Fibroblast of the aortic adventitia (primary cell): ENCODE measurements around the gene TRAF3. TPM values are rescaled to one million over a fixed set of nuclear protein-coding genes. Genes with fewer than 3 reads are reported as not detected.

Experiments
- DNase-seq: peaks from one replicate; pipeline ENCODE4 v3.0.0-alpha.2; 2010; ENCODE audit warnings: low read depth
- H3K4me3 ChIP-seq: 2 replicates; pipeline ENCODE4 v1.5.1; 2011; ENCODE audit warnings: low read depth, mild to moderate bottlenecking, control low read depth, low read length, moderate library complexity
- CTCF ChIP-seq: IDR thresholded peaks from 2 replicates; pipeline ENCODE4 v1.5.1; 2011; ENCODE audit warnings: mild to moderate bottlenecking, low read length, control low read depth, inconsistent platforms; ENCODE audit not compliant: insufficient read depth
- total RNA-seq: library from RNA; depleted of rRNA; stranded (reverse); fragments of >200 nt; gene quantifications from 2 replicates; pipeline ENCODE4 v1.2.3, GENCODE V29; 2012; ENCODE audit warnings: low replicate concordance

TRAF3 gene
- total RNA-seq, 1 donor, result 19.3 TPM

- no peak for TF ChIP-seq CTCF
- DNase-seq, result no peak
- H3K4me3 ChIP-seq, result no peak overlapping the region
Measured at GRCh38 chr14:102796661-102797190, 19.5 kb downstream of the TRAF3 start.

GRCh38 chr14:102798926-102799325 is 21.7 kb downstream of the TRAF3 start:
- no peak for TF ChIP-seq CTCF
- no peak overlapping the region for H3K4me3 ChIP-seq
- DNase-seq, result no peak

- DNase-seq, result peak; percentile 90
- no peak for TF ChIP-seq CTCF
- no peak overlapping the region for H3K4me3 ChIP-seq
Measured at GRCh38 chr14:102799684-102800562, 22.7 kb downstream of the TRAF3 start.

GRCh38 chr14:102802834-102803523 is 25.7 kb downstream of the TRAF3 start:
- DNase-seq, result no peak
- H3K4me3 ChIP-seq, result no peak overlapping the region
- TF ChIP-seq CTCF, result no peak

GRCh38 chr14:102804858-102805257 is 27.6 kb downstream of the TRAF3 start:
- no peak for DNase-seq
- no peak for TF ChIP-seq CTCF
- H3K4me3 ChIP-seq, result no peak overlapping the region

GRCh38 chr14:102805371-102805891 is 28.2 kb downstream of the TRAF3 start:
- no peak overlapping the region for H3K4me3 ChIP-seq
- peak; percentile 23 for DNase-seq
- TF ChIP-seq CTCF, result no peak
